HFFc6 (cell line): ENCODE measurements around the gene ZNF830. TPM values are rescaled to one million over a fixed set of nuclear protein-coding genes. Genes with fewer than 3 reads are reported as not detected.
A peak's percentile ranks its signal among the peaks of the same experiment; 100 is the strongest.
"Not testable (repeated sequence)": the region's sequence is repeated elsewhere in the genome, so short reads cannot be mapped to it uniquely, and the experiment has no call there.

Experiments
- DNase-seq: peaks from one replicate; pipeline ENCODE4 v3.0.0-alpha.2; 2018
- H3K27ac Mint-ChIP-seq: 2 replicates; pipeline ENCODE4 v1.8.0; 2020; ENCODE audit warnings: mild to moderate bottlenecking, mixed read lengths
- H3K27me3 Mint-ChIP-seq: 2 replicates; pipeline ENCODE4 v1.8.0; 2021; ENCODE audit warnings: mild to moderate bottlenecking, moderate library complexity, mixed read lengths; ENCODE audit not compliant: insufficient read depth
- H3K36me3 Mint-ChIP-seq: 2 replicates; pipeline ENCODE4 v1.8.0; 2021; ENCODE audit warnings: low read depth, mixed read lengths
- H3K4me1 Mint-ChIP-seq: 2 replicates; pipeline ENCODE4 v1.8.0; 2020; ENCODE audit warnings: low read depth, mixed read lengths
- H3K4me3 Mint-ChIP-seq: 2 replicates; pipeline ENCODE4 v1.8.0; 2020; ENCODE audit warnings: mild to moderate bottlenecking, moderate library complexity, mixed read lengths
- H3K9me3 Mint-ChIP-seq: 2 replicates; pipeline ENCODE4 v1.8.0; 2020; ENCODE audit warnings: mild to moderate bottlenecking, mixed read lengths
- CTCF ChIP-seq: fragments of 200-600 bp; sonication (generic); IDR thresholded peaks from 2 replicates; pipeline ENCODE4 v1.5.0; 2021; ENCODE audit warnings: antibody characterized with exemption, mild to moderate bottlenecking
- total RNA-seq, 6 experiments: library from RNA; stranded (reverse); fragmentation: NEBNext Ultra II Directional; extraction: Animal tissue kit (Norgen Biotek cat#: 25700); gene quantifications; 2 replicates in 1 of 6; 3 replicates in 5 of 6; pipeline ENCODE4 v1.2.3, GENCODE V29; 2021

ZNF830 gene
- total RNA-seq, 6 experiments from 2014 or later: 9.6 to 14.8 (median 11.8) TPM

GRCh38 chr17:34926661-34927060, 34.7 kb upstream of the ZNF830 start:
- no peak for TF ChIP-seq CTCF
- peaks cover 2% of the 10 kb centered on the region; the same call in 1 of the 2 replicates for H3K27me3 Mint-ChIP-seq
- no peak for DNase-seq
- H3K9me3 Mint-ChIP-seq: no peaks in the 10 kb centered on the region
- no peaks in the 10 kb centered on the region for H3K4me1 Mint-ChIP-seq
- H3K4me3 Mint-ChIP-seq: no peak overlapping the region
- H3K36me3 Mint-ChIP-seq: no peaks in the 10 kb centered on the region
- no peak overlapping the region for H3K27ac Mint-ChIP-seq

GRCh38 chr17:34930283-34930682, 31.1 kb upstream of the ZNF830 start:
- Mint-ChIP-seq H3K4me3 (no peak overlapping the region), H3K9me3 (no peaks in the 10 kb centered on the region), H3K4me1 (no peaks in the 10 kb centered on the region), H3K36me3 (no peaks in the 10 kb centered on the region), H3K27ac (no peak overlapping the region), H3K27me3 (peaks cover 2% of the 10 kb centered on the region; the same call in 1 of the 2 replicates)
- DNase-seq: no peak
- TF ChIP-seq CTCF: no peak

DNA sequence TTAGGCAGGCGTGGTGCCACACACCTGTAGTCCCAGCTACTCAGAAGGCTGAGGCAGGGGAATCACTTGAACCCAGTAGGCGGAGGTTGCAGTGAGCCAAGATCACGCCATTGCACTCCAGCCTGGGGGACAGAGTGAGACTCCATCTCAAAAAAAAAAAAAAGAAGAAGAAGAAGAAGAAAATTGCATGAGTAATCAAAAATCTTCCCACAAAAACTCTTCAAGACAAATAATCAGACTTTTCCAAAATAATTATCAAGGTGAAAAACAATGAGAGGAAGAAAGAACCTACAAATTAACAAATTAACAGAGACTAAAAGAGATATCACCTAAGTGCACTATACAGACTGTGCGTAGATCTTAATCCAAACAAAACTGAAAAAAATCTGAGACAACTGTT, 10.6 kb upstream of the ZNF830 start:
- H3K4me3 Mint-ChIP-seq, H3K27ac Mint-ChIP-seq, H3K9me3 Mint-ChIP-seq, H3K36me3 Mint-ChIP-seq, H3K27me3 Mint-ChIP-seq, DNase-seq, H3K4me1 Mint-ChIP-seq: not testable (repeated sequence)

DNA sequence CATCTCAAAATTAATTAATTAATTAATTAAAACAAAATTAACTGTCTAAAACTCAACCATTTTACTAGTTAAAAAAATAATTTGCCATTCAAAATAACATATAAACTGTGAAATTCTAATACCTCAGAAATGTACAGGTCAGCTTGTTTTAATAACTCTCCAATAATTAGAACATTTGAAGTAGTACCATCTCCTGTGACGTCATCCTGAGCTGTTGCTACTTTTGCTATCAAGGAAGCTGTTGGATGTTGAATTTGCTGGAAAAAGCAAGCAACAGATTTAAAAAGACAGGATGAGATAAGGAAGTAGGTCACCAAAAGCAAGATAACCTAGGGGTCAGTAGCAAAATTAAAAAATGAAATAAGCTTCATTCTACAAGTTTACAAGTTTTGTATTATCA, 2.9 kb upstream of the ZNF830 start:
- H3K4me1 Mint-ChIP-seq: peaks cover 20% of the 10 kb centered on the region
- H3K4me3 Mint-ChIP-seq: no peak overlapping the region
- H3K27me3 Mint-ChIP-seq: peaks cover 7% of the 10 kb centered on the region
- H3K9me3 Mint-ChIP-seq: no peaks in the 10 kb centered on the region
- peaks cover 22% of the 10 kb centered on the region for H3K36me3 Mint-ChIP-seq
- H3K27ac Mint-ChIP-seq: no peak overlapping the region
- DNase-seq: no peak
- no peak for TF ChIP-seq CTCF

- Mint-ChIP-seq H3K27me3 (no peaks in the 10 kb centered on the region; the same call in none of the 2 replicates), H3K36me3 (no peaks in the 10 kb centered on the region), H3K9me3 (no peaks in the 10 kb centered on the region), H3K27ac (no peak overlapping the region), H3K4me1 (peaks cover 19% of the 10 kb centered on the region), H3K4me3 (no peak overlapping the region)
- DNase-seq: peak; percentile 5
- TF ChIP-seq CTCF: no peak
Measured at GRCh38 chr17:34974179-34974578, 12.8 kb downstream of the ZNF830 start.

DNA sequence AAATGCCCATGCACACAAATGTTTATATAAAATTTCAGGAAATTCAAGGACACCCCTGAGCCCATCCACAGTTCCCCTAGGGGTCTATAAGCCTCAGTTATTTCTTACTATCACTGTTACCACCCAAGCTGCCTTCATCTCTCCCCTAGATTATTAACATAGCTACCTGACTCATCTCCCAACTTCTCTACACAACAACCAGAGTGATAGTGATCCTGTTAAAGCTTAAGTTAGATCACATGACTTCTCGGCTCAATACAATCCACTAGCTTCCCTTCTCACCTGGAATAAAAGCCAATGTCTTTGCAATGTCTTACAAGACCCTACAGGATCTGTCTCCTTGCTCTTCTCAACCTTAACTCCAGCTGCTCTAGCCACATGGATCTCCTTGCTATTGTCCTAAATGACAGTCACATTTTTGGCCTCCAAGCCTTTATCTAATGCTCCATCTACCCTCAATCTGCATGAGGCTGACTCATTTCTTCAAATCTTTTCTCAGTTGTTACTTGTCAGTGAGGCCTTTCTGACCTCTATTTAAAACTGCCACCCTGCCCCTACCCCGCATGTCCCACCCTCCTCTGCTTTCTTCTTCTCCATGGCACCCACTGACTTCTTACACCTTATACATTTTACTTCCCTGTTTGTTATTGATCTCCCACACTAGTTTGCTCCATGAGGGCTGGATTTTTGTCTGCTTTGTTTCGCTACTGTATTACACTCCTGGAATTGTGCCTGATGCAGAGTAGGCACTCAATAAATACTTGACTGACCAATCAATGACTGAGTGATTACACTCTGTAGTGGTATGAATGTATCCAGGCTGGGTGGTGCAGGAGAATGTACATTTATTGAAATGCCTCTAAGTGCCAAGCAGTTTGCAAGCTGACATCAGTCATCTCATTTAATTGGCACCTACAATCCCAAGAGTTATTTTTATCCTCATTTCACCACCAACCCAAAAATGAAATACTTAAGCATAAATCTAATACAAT, 13.8 kb downstream of the ZNF830 start:
- Mint-ChIP-seq H3K27ac (no peak overlapping the region), H3K9me3 (no peaks in the 10 kb centered on the region), H3K36me3 (no peaks in the 10 kb centered on the region), H3K4me3 (no peak overlapping the region), H3K27me3 (no peaks in the 10 kb centered on the region; the same call in none of the 2 replicates), H3K4me1 (peaks cover 28% of the 10 kb centered on the region)
- no peak for TF ChIP-seq CTCF
- no peak for DNase-seq
